ENCODE data around the gene DCTN2.
"Not testable (repeated sequence)": the region's sequence is repeated elsewhere in the genome, so short reads cannot be mapped to it uniquely, and the experiment has no call there.

DCTN2 gene

GRCh38 chr12:57527184-57527583 lies 19.8 kb downstream of the DCTN2 start:
- no peak for DNase-seq (ENCODE audit: low read depth)

- no peak for DNase-seq (ENCODE audit: low read depth)
Measured at GRCh38 chr12:57526477-57527126, 20.4 kb downstream of the DCTN2 start.

DNA sequence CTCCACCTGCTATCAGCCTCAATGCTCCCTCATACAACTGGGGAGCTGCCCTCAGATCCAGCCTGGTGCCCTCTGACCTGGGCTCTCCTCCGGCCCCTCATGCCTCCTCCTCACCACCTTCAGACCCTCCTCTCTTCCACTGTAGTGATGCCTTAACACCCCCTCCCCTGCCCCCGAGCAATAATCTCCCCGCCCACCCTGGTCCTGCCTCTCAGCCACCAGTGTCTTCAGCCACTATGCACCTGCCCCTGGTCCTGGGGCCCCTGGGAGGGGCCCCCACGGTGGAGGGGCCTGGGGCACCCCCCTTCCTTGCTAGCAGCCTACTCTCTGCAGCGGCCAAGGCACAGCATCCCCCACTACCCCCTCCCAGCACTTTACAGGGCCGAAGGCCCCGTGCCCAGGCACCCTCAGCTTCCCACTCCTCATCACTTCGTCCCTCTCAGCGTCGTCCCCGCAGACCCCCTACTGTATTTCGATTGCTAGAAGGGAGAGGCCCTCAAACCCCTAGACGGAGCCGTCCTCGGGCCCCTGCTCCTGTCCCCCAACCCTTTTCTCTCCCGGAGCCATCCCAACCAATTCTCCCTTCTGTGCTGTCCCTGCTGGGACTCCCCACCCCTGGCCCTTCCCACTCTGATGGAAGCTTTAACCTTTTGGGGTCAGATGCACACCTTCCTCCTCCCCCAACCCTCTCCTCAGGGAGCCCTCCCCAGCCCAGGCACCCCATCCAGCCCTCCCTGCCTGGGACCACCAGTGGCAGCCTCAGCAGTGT lies 21.2 kb downstream of the DCTN2 start:
- DNase-seq (ENCODE audit: low read depth): no peak

DNA sequence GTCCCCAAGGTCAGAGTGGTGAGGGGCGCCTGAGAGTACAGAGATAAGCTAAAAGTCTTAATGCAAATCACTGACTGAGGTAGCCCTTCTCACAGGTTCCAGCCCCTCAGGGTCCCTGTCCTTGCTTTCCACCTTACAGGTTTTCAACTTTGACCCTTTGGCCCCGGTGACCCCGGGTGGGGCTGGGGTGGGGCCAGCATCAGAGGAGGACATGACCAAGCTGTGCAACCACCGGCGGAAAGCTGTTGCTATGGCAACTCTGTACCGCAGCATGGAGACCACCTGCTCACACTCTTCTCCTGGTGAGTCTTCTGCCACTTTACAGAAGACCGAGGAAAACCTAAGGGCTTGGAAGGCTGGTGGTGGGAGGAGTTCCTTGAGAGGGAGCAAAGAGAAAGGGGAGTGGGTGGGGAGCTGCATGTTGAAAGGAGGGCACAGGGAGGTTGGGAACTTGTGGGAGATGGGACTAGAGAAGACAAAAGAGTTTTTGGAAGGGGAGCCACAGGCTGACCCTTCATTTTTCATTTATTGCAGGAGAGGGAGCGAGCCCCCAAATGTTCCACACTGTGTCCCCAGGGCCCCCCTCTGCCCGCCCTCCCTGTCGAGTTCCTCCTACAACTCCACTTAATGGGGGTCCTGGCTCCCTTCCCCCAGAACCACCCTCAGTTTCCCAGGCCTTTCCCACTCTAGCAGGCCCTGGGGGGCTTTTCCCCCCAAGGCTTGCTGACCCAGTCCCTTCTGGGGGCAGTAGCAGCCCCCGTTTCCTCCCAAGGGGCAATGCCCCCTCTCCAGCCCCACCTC lies 22.0 kb downstream of the DCTN2 start:
- no peak for DNase-seq (ENCODE audit: low read depth)

DNA sequence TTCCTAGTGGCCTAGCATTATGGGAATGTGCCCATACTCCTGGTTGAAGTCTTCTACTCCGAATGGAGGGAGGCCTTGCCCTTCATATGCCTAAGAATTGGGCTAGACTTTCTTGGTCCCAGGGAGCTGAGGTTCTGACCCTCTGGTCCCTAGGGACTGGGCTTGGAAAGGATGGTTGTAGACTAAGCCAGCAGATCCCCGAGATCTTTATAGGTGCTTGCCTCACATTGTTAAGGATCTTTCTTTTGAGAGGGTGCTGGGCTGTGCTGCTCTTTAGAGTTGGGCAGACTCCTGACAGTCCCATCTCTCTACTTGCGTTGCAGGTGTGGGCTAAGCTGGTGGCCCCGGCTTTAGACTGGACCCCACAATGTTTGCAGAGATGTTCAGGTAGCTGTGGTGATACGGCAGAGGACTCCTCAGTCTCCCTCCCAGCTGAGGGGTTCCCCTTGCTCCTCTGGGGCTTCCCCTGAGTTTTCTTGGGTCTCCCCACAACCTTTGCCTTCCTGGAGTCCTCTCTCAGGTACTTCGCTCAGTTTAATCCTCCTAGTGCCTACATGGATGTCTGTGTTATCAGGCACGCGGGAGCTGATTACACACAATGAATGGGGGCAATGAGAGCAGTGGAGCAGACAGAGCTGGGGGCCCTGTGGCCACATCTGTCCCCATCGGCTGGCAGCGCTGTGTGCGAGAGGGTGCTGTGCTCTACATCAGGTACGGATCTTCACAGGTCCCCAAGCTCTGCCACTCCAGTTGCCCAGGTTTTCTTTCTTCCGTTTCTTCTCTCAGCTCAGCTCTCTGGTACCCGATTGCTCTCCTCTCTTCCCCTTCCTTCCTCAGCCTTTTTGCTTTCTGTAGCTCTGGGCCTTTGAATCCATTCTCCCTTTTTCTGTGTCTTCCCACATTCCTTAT lies 23.0 kb downstream of the DCTN2 start:
- no peak for DNase-seq (ENCODE audit: low read depth)

DNA sequence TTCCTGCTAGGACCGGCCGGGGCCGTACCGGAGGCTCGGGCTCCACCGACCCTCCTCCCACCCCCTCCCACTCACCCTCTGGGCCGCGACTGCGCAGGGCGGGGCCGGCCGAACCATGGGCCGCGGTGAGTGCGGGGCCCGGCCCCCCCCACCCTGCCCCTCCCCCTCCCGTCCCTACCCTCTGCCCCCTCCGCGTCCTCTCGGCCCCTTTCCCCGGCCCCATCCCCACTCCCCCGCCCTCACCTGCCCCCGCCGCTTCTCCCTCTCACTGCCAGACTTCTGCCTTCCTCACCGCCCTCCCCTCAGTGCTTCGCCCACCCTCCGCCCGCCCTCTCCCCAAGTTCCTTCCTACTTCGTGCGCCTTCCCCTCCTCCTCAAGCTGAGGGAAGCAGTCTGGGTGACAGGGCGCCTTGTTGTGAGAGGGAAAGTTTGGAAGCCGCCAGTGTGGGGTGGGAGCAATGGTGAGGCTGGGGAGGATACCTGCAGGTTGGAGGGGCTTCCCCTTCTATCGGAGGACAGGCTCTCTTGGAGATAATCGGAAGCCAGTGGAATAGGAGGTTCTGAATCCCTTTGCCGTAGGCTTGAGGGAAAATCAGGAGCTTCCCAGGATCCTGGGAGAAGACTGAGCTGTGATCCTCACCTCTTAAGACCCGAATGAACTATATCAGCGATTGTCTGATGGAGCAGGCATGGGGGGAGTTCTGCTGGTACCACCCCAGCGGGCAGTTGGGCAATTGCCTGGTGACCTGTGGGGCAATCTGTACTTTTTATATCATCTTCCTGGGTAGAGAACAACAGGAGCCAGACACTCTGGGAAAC lies 23.9 kb downstream of the DCTN2 start:
- peak; percentile 59 for DNase-seq (ENCODE audit: low read depth)

GRCh38 chr12:57522011-57522886 lies 24.7 kb downstream of the DCTN2 start, which contains the start of gene MBD6:
MBD6 (plus strand) TSS chr12:57522824; CDS start chr12:57524304, 1,480 bp downstream.
- DNase-seq (ENCODE audit: low read depth): peak; percentile 85

DNA sequence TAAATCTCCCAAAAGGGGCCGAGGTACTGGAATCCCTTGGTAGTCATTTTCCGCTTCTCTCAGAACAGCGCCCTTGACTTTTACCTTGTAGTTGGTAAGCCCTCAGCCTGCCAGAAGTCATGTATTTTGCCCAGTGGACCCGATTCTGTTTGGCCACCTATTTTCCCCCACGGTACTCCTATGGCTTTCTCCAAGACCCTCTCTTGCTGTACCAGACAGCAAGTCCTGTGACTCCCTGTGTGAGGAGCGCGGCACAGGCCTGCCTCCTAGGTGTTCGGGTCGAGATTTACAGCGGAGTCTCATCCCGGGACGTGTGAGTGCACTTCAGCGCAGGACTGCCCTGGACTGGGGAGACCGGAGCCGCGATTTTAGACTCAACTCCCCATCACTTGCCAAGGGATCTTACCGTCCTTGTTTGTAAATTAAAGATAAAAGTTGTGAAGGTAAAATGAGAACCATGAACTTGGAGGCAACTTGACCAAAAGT lies 25.4 kb downstream of the DCTN2 start:
- no peak for DNase-seq (ENCODE audit: low read depth)

DNA sequence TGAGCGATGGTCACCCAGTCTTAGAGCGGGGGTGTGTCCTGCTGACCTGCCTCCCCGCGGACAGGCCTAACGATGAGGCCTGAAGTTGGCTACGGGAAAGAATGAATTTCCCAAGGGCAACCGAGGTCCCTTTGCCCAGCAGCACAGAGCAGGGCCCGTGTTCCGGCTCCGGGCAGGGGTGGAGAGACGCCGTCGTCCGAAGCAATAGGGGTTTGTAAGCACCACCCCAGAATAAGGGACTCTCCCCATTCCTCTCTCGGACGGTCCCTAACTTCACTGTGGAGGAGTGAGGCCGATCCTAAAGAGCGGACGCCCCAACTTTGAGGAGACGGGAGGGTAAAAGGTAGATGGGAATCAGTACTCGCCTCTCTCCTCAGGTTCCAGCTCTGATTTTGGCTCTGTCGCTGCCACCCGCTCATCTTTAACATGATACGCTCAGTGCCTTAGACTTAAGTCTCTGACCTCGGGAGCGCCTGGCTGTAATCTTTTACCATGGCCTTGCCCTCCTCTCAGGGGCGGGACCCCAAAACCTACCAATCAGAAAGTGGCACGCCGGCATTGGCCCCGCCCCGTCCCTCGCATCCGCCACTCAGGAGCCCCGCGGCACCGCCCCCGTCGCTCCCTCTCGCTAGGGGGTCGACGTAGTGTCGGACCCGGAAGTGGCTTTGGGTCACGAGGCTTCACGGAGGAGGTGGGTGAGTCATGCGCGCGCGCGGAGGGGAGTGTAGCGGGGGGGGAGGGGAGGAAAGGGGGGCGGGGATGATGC lies 26.8 kb downstream of the DCTN2 start, which contains the start of gene DDIT3:
TSS of gene DDIT3 (minus strand) at position 462 of the 766 bp plus-strand sequence. CDS start 3,108 bp downstream, outside the sequence.
- peak; percentile 100 for DNase-seq (ENCODE audit: low read depth)

DNA sequence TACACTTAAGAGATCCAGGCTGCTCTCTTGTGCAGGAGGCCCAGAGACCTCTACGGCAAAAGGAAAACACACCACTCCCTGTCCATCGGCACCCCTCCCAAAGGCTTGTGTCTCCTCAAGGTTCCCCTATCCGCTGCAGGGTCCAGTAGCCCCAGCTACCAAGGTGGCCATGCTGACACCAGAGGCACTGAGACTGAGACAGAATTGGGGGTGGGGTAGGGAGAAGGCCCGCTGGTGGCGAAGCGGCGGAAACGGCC lies 27.3 kb downstream of the DCTN2 start:
- no peak for DNase-seq (ENCODE audit: low read depth)

DNA sequence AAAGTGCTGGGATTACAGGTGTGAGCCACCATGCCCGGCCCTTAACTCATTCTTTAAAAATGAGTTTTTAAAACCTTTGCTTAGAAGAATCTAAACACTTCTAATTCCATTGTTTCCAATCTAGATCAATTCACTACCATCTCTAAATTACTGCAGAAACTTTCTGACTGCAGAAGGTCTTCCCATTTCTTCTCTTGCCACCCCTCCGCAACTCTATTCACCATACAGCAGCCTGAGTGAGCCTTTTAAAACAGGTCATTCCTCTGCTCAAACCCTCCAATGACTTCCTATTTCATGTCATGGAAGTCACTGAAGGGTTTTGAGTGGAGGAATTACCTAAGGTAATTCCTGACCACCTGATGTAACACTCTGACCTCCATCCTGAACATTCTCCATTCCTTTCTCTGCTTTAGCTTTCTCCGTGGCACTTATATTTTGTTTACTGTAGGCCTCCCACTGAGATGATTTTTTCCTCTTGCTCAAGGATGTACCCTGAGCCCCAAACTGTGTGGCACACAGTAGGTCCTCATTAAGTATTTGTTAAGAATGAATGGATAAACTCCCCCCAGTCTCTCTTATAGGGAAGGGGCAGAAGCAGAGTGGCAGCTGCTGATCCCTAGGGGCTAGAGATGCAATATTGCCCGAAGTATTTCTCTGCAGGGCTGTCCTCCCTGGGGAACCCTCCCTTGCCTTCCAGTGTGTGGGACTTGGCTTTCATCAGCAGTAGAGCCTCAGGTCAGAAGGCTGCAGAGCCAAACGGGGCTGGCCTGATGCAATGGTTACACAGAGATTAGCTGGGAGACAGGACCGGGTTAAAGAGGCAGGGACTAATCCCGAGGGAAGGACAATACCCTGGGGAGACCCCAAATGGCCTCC lies 27.8 kb downstream of the DCTN2 start:
- DNase-seq (ENCODE audit: low read depth): no peak

DNA sequence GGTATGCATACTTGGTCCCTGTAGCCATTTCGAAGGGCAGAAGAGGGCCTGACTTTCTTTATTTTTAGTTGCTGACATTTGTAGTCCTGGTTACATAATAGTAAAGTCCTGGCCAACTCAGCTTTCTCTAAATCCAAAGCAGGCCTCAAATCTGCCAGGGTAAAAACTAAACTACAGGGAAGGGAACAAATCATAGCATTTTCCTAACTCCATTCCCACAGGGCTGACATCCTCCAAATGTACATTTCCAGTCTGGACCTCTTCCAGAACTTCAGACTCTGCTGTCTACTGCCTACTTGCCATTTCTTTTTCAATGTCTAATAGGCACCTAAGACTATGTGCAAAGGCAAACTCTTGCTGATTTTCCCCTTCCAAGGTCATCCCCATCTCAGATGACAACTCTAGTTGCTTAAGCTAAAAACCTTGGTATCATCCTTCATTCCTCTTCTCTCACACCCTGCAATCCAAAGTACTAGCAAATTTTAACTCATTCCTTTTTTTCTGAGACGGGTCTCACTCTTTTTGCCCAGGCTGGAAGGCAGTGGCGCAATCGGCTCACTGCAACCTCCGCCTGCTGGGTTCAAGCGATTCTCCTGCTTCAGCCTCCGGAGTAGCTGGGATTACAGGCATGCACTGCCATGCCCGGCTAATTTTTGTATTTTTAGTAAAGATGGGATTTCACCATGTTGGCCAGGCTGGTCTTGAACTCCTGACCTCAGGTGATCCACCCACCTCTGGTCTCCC lies 28.6 kb downstream of the DCTN2 start:
- no peak for DNase-seq (ENCODE audit: low read depth)

- DNase-seq (ENCODE audit: low read depth): not testable (repeated sequence)
Measured at GRCh38 chr12:57517718-57518117, 29.3 kb downstream of the DCTN2 start.

GRCh38 chr12:57517187-57517586 lies 29.8 kb downstream of the DCTN2 start:
- DNase-seq (ENCODE audit: low read depth): no peak

DNA sequence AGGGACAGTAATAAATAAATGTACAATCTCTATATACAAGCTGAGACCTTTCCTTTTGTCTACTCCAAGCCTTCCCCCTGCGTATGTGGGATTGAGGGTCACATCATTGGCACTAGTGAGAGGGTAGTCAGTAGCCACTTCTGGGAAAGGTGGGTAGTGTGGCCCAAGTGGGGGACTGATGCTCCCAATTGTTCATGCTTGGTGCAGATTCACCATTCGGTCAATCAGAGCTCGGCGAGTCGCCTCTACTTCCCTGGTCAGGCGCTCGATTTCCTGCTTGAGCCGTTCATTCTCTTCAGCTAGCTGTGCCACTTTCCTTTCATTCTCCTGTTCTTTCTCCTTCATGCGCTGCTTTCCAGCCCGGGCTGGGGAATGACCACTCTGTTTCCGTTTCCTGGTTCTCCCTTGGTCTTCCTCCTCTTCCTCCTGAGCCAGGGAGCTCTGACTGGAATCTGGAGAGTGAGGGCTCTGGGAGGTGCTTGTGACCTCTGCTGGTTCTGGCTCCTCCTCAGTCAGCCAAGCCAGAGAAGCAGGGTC lies 30.3 kb downstream of the DCTN2 start:
- DNase-seq (ENCODE audit: low read depth): no peak

GRCh38 chr12:57515934-57516541 lies 31.0 kb downstream of the DCTN2 start:
- no peak for DNase-seq (ENCODE audit: low read depth)
